Stimulated activated CD8-positive, alpha-beta memory T cell treated with anti-CD3 and anti-CD28 coated beads, Interleukin-12 subunit alpha, Interleukin-12 subunit beta, amount 100 ng/mL, for 24 hours (primary cell): ENCODE results near the gene MYRFL.
"Not testable (repeated sequence)": the region's sequence is repeated elsewhere in the genome, so short reads cannot be mapped to it uniquely, and the experiment has no call there.

Experiments
- DNase-seq: peaks from one replicate; pipeline ENCODE4 v3.0.0-alpha.2; 2020; ENCODE audit errors: extremely low read depth

The MYRFL gene

GRCh38 chr12:69843608-69844007 lies 18.6 kb downstream of the MYRFL start:
- DNase-seq, result no peak

- no peak for DNase-seq
Observed at GRCh38 chr12:69844416-69844815, 19.4 kb downstream of the MYRFL start.

- no peak for DNase-seq
Observed at GRCh38 chr12:69844836-69845235, 19.8 kb downstream of the MYRFL start.

- no peak for DNase-seq
Observed at GRCh38 chr12:69846976-69847375, 21.9 kb downstream of the MYRFL start.

- DNase-seq, result no peak
Observed at GRCh38 chr12:69851976-69852375, 26.9 kb downstream of the MYRFL start.

GRCh38 chr12:69853176-69853961 lies 28.3 kb downstream of the MYRFL start:
- not testable (repeated sequence) for DNase-seq

- no peak for DNase-seq
Observed at GRCh38 chr12:69866698-69867097, 41.7 kb downstream of the MYRFL start.

GRCh38 chr12:69868695-69869094 lies 43.7 kb downstream of the MYRFL start:
- DNase-seq, result no peak

GRCh38 chr12:69872804-69873203 lies 47.8 kb downstream of the MYRFL start:
- no peak for DNase-seq

- DNase-seq, result no peak
Observed at GRCh38 chr12:69873429-69873828, 48.4 kb downstream of the MYRFL start.

GRCh38 chr12:69874606-69875005 lies 49.6 kb downstream of the MYRFL start:
- no peak for DNase-seq

- DNase-seq, result no peak
Observed at GRCh38 chr12:69875416-69875935, 50.4 kb downstream of the MYRFL start.

GRCh38 chr12:69879007-69879960 lies 54.3 kb downstream of the MYRFL start:
- DNase-seq, result peak; percentile 16

GRCh38 chr12:69880571-69880970 lies 55.5 kb downstream of the MYRFL start:
- DNase-seq, result no peak

GRCh38 chr12:69881771-69882170 lies 56.7 kb downstream of the MYRFL start:
- no peak for DNase-seq

GRCh38 chr12:69884386-69884785 lies 59.4 kb downstream of the MYRFL start:
- no peak for DNase-seq

- no peak for DNase-seq
Observed at GRCh38 chr12:69885658-69886057, 60.6 kb downstream of the MYRFL start.

- no peak for DNase-seq
Observed at GRCh38 chr12:69886109-69886508, 61.1 kb downstream of the MYRFL start.

- DNase-seq, result no peak
Observed at GRCh38 chr12:69886715-69887114, 61.7 kb downstream of the MYRFL start.

- no peak for DNase-seq
Observed at GRCh38 chr12:69888901-69889300, 63.9 kb downstream of the MYRFL start.

GRCh38 chr12:69894800-69895383 lies 69.9 kb downstream of the MYRFL start:
- no peak for DNase-seq
